Epithelial cell of proximal tubule (primary cell): Measurements from ENCODE around the gene ATP11A. TPM values are rescaled to one million over a fixed set of nuclear protein-coding genes. Genes with fewer than 3 reads are reported as not detected.
A peak's percentile ranks its signal among the peaks of the same experiment; 100 is the strongest.
"Not testable (repeated sequence)": the region's sequence is repeated elsewhere in the genome, so short reads cannot be mapped to it uniquely, and the experiment has no call there.

Experiments used
- DNase-seq: peaks from one replicate; pipeline ENCODE4 v3.0.0-alpha.2; 2011; ENCODE audit warnings: low read depth
- H3K4me3 ChIP-seq: 2 replicates; pipeline ENCODE4 v1.5.1; 2011; ENCODE audit warnings: low read depth, mild to moderate bottlenecking, low read length
- total RNA-seq: library from RNA; depleted of rRNA; stranded (reverse); fragments of >200 nt; gene quantifications from 2 replicates; pipeline ENCODE4 v1.2.3, GENCODE V29; 2015
- TF ChIP-seq, protein P1 (sequence below): conservative IDR thresholded peaks from 2 replicates; pipeline ENCODE4 v1.5.1; 2012; ENCODE audit warnings: low read depth, mild to moderate bottlenecking, low read length

ATP11A gene
- total RNA-seq, 1 donor from 2014 or later: 27.2 TPM

- DNase-seq: no peak
- H3K4me3 ChIP-seq: no peak overlapping the region
- TF ChIP-seq, protein P1, sequence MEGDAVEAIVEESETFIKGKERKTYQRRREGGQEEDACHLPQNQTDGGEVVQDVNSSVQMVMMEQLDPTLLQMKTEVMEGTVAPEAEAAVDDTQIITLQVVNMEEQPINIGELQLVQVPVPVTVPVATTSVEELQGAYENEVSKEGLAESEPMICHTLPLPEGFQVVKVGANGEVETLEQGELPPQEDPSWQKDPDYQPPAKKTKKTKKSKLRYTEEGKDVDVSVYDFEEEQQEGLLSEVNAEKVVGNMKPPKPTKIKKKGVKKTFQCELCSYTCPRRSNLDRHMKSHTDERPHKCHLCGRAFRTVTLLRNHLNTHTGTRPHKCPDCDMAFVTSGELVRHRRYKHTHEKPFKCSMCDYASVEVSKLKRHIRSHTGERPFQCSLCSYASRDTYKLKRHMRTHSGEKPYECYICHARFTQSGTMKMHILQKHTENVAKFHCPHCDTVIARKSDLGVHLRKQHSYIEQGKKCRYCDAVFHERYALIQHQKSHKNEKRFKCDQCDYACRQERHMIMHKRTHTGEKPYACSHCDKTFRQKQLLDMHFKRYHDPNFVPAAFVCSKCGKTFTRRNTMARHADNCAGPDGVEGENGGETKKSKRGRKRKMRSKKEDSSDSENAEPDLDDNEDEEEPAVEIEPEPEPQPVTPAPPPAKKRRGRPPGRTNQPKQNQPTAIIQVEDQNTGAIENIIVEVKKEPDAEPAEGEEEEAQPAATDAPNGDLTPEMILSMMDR: no peak
Observed at GRCh38 chr13:112705286-112705685, 15.4 kb downstream of the ATP11A start.

- DNase-seq: no peak
- TF ChIP-seq, protein P1: no peak
- H3K4me3 ChIP-seq: no peak overlapping the region
Observed at GRCh38 chr13:112706171-112706570, 16.3 kb downstream of the ATP11A start.

DNA sequence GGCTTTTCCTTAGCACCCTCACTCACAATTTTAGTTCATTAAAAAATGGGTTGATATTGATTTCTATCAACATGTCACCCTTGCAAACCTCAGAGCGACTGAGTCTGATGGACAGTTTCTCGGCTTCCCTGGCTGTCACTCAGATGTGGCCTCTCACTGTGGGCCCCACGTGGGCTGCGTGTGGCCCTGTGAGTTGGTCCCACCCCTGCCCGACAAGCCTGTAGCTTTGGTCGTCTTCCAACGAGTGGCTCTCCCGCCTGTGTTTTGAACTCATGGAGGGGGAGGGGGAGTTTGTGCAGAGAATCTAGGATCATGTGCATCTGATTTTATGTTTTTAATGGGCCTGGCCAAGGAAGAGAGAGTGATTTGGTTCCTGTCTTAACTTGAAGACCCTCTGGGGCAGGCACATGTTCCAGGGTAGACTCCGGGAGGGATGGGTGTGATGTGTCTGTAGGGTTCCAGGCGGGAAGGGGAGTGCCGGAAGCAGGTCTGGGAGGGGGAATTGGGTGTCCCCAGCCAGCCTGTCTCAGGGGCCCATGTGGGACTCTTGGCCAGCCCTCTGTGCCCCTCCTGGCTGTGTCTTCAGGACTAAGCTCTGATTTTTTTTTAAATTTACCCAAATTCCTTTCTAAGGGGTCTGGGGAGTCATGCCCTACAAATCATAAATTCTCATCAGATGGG is 18.9 kb downstream of the ATP11A start:
- TF ChIP-seq, protein P1: no peak
- DNase-seq: no peak
- H3K4me3 ChIP-seq: no peak overlapping the region

GRCh38 chr13:112709316-112709715 is 19.5 kb downstream of the ATP11A start:
- not testable (repeated sequence) for H3K4me3 ChIP-seq, DNase-seq

DNA sequence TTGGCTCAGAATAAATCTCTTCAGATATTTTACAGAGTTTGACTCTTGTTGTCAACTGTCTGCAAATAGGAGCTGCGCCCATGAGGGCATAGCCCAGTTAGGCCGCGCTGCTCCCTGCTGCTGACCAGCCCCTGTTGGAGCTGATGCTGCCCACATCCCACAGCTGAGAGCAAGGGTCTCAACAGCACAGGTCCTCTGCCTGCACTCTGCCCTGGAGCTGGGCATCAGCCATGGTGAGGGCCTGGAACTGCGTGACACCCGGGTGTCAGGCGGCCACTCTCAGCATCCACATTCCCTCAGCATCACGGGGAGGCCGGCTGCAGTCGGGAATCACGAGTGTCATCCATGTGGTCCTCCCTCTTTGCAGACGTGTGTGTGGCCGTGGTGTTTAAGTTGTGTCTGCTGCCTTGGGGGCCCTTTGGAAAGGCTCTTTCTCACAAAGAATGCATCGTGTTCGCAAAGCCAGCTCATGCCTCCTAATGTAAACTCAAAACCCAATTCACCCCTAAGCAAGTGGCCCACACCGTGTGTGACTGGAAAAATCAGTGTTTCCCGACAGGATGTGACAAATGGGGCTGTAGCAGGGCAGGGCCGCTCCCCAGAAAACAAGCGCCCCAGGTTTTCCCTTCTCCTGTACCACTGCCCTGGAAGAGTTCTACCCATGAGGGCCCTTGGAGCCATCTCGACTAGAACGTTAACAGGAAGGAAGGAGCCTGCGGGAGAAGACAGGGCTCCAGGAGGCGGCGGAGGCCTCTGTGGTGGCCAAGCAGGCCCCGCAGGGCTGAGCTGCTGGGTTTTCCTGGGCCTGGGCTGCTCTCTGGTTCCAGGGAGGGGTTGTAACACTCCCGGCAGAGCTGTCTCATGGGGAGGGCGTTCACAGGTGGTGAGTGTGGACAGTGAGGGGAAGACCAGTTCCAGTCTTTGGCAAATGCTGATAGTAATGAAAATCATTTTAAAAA is 20.3 kb downstream of the ATP11A start:
- no peak for DNase-seq
- TF ChIP-seq, protein P1: no peak
- no peak overlapping the region for H3K4me3 ChIP-seq

- DNase-seq: no peak
- H3K4me3 ChIP-seq: peak overlapping the region; percentile 39
- TF ChIP-seq, protein P1: no peak
Observed at GRCh38 chr13:112710855-112711527, 21.2 kb downstream of the ATP11A start.
